PC-9 (cell line): ENCODE results near the gene GARNL3.

ENCODE experiments used
- CTCF ChIP-seq: fragments of 200-600 bp; sonication (generic); conservative IDR thresholded peaks from 2 replicates; pipeline ENCODE4 v1.6.1; 2017; ENCODE audit warnings: mixed run types, antibody characterized with exemption, mild to moderate bottlenecking, moderate library complexity
- EZH2 ChIP-seq: fragments of 200-600 bp; sonication (generic); IDR thresholded peaks from 2 replicates; pipeline ENCODE4 v1.8.0; 2017; ENCODE audit warnings: antibody characterized with exemption, low read depth

DNA sequence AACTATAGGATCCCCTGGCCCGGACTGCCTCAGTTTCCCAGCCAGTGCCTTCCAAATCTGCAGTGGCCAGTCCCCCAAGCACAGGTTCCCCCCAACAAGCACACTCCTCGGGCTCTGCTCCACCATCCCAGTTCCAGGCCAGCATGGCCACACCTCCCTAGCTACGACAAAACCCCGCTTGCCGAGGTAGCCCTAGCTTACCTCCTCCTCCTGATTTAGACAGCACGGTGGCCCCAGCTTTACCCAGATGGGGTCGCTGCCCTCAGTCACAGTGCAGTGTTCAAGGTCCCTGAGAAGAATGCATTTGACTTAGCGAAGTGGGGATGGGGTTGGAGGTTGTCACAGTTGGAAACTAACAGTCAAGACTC lies 40.8 kb upstream of the GARNL3 start:
- TF ChIP-seq CTCF (no peak; the same call in 1 of the 2 replicates), EZH2 (no peak)
